OCI-M2 (cell line): ENCODE measurements around the gene GOLGA6L2.

Experiments
- DNase-seq: peaks from one replicate; lab custom pipeline; 2025; ENCODE audit not compliant: unreplicated experiment; lab: John Stamatoyannopoulos, UW

The GOLGA6L2 gene

GRCh38 chr15:23395030-23395692, 51.9 kb downstream of the GOLGA6L2 start:
- no peak for DNase-seq
